DOHH2 (cell line): Measurements from ENCODE around the gene GALNT12.

Source experiments
- CTCF ChIP-seq: fragments of 200-600 bp; sonication (generic); IDR thresholded peaks from one replicate; pipeline ENCODE4 v1.5.1; 2014; ENCODE audit warnings: antibody characterized with exemption, mild to moderate bottlenecking, low read depth, low read length; ENCODE audit not compliant: poor library complexity, severe bottlenecking
- EZH2phosphoT487 ChIP-seq: fragments of 200-600 bp; sonication (generic); IDR thresholded peaks from 2 replicates; pipeline ENCODE4 v1.6.1; 2017; ENCODE audit warnings: borderline replicate concordance, mild to moderate bottlenecking, antibody characterized with exemption, low read length, moderate library complexity, mixed read lengths

- TF ChIP-seq CTCF (peak; percentile 17), EZH2phosphoT487 (no peak)
Measured at GRCh38 chr9:98796364-98797101, 10.9 kb upstream of the GALNT12 start, which contains the start of gene ANKS6.
